B cell (primary cell): ENCODE measurements around the gene POU5F1.

ENCODE experiments used
- EZH2 ChIP-seq: IDR thresholded peaks from 2 replicates; pipeline ENCODE4 v1.6.1; 2012; ENCODE audit warnings: borderline replicate concordance, low read depth, mild to moderate bottlenecking, moderate library complexity, low read length; ENCODE audit not compliant: insufficient read depth, poor library complexity, severe bottlenecking
- TF ChIP-seq, protein P1 (sequence below): fragments of 200-600 bp; IDR thresholded peaks from one replicate; pipeline ENCODE4 v1.8.0; 2022; ENCODE audit warnings: antibody characterized with exemption, mild to moderate bottlenecking

DNA sequence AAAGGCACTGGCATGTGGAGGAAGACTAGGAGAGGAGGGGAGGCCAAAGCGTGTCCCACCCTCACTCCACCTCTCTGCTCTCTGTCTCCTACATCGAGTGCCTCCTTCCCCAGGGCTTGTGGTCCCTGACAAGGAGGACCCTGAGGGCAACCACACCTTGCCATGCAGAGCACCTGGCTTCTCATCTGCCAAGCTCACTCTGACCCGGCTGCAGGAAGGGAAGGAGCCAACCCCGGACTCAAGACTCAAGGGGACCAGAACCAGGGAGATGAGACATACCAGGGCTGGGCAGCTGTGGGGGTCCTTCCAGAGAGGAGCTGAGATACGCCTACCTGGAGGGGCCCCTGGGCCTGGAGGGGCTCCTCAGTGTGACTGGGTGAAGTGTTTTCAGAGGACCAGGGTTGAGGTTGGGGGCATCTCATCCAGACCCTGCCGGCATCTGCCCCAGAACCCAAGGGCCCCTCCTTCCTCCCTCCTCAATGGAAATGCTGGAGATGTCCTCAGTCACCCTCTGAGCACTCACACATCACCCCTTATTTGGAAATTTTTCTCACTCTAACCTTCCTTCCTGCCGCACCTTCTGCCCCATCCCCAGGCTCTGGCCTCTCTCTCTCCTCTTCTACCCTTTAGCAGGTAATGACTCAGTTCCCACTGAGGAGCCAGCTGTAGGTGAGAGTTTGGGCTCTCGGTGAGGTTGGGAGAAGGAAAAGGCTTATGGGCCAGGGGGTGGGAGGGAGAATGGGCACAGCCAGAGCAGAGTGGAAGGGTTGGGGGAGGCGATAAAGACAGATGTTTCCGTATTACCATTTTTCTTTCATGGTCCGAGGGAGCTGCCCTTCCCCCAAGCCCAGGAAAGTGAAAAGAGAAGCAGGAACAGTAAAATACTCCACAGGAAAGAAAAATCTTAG, 32.0 kb upstream of the POU5F1 start:
- no peak for TF ChIP-seq EZH2
- TF ChIP-seq, protein P1, sequence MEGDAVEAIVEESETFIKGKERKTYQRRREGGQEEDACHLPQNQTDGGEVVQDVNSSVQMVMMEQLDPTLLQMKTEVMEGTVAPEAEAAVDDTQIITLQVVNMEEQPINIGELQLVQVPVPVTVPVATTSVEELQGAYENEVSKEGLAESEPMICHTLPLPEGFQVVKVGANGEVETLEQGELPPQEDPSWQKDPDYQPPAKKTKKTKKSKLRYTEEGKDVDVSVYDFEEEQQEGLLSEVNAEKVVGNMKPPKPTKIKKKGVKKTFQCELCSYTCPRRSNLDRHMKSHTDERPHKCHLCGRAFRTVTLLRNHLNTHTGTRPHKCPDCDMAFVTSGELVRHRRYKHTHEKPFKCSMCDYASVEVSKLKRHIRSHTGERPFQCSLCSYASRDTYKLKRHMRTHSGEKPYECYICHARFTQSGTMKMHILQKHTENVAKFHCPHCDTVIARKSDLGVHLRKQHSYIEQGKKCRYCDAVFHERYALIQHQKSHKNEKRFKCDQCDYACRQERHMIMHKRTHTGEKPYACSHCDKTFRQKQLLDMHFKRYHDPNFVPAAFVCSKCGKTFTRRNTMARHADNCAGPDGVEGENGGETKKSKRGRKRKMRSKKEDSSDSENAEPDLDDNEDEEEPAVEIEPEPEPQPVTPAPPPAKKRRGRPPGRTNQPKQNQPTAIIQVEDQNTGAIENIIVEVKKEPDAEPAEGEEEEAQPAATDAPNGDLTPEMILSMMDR, result no peak
